ENCODE data around the gene OR4D1.
"Not testable (repeated sequence)": the region's sequence is repeated elsewhere in the genome, so short reads cannot be mapped to it uniquely, and the experiment has no call there.

Gene OR4D1

GRCh38 chr17:58147930-58148434 is at the start of gene OR4D1:
Gene OR4D1, plus strand, starts transcription at chr17:58148384. Its CDS starts 6,770 bp downstream, at chr17:58155154.
- DNase-seq (ENCODE audit: low spot score), result no peak

GRCh38 chr17:58100506-58100905 is 47.7 kb upstream of the OR4D1 start:
- no peak for DNase-seq (ENCODE audit: low spot score)

DNA sequence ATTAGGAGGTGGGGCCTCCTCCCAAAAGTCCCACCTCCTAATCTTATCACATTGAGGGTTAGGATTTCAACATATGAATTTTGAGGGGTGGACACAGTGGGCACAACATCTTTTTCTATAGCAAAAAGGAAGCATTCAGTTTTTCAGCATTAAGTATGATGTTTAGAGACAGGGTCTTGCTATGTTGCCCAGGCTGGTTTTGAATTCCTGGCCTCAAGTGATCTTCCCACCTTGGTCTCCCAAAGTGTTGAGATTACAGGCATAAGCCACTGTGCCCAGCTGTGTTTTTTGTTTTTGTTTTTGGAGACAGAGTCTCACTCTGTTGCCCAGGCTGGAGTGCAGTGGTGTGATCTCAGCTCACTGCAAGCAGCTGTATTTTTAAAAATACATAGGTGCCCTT is 46.3 kb upstream of the OR4D1 start:
- not testable (repeated sequence) for DNase-seq (ENCODE audit: low spot score)

GRCh38 chr17:58105093-58105492 is 43.1 kb upstream of the OR4D1 start:
- DNase-seq (ENCODE audit: low spot score), result no peak

GRCh38 chr17:58107306-58107705 is 40.9 kb upstream of the OR4D1 start:
- DNase-seq (ENCODE audit: low spot score), result no peak

- DNase-seq (ENCODE audit: low spot score), result no peak
Measured at GRCh38 chr17:58109197-58109596, 39.0 kb upstream of the OR4D1 start.

GRCh38 chr17:58110012-58110411 is 38.2 kb upstream of the OR4D1 start:
- no peak for DNase-seq (ENCODE audit: low spot score)

GRCh38 chr17:58111676-58112075 is 36.5 kb upstream of the OR4D1 start:
- no peak for DNase-seq (ENCODE audit: low spot score)

DNA sequence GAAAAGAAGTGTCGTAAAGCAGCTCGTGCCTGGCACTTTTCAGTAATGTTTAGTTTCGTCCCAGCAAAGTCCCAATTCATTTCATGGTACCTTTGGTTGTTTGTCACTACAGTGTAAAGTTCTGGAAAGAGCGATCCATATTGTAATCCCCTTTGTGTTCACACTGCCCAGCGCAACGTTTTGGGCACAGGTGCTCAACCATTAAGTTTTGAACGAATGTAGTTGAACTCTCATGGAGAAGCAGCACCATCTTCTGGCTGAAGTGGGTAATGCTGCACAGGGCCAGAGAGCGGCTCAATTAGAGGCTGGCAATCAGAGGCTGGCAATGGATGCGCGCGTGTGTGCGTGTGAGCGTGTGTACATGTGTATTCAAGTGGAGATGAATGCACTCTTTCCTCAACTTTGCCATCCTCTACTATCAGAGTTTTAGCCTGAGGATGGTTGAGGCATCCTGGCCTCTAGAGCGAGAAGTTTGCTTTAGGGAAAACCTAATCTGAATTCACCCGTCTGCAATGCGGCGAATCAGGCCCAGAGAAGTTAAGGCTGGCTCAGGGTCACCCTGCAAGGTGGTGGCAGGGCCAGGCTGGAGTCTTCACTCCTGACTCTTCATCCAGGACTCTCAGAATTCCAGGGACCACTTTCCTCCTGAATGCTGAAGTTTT is 35.1 kb upstream of the OR4D1 start:
- DNase-seq (ENCODE audit: low spot score), result peak; percentile 84

- DNase-seq (ENCODE audit: low spot score), result no peak
Measured at GRCh38 chr17:58113947-58114346, 34.2 kb upstream of the OR4D1 start.

DNA sequence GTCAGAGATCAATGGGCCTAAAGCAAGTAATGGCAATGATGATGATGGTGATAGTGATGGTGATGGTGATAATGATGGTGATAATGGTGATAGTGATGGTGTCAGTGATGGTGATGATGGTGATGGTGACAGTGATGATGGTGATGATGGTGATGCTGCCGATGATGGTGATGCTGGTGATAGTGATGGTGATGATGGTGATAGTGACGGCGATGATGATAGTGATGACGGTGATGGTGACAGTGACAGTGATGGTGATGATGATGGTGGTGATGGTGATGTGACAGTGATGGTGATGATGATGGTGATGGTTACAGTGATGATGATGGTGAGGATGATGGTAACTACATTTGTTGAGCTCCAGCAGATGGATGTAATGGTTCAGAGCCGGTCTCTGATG is 30.8 kb upstream of the OR4D1 start:
- no peak for DNase-seq (ENCODE audit: low spot score)

DNA sequence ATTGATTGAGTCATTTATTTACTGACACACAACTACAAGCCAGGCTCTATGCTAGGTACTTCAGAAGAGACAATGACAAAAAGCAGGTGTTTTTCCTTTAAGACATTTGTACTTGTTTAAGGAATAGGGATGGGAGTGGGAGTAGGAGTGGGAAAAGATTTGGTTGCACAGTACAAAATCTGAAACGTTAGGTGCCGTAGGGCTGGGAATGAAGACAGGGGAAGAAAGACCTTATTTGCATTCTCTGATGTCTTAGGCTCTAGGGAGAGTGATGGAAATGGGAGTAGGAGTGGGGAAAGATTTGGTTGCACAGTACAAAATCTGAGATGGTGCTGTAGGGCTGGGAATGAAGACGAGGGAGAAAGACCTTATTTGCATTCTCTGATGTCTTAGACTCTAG is 28.7 kb upstream of the OR4D1 start:
- no peak for DNase-seq (ENCODE audit: low spot score)

DNA sequence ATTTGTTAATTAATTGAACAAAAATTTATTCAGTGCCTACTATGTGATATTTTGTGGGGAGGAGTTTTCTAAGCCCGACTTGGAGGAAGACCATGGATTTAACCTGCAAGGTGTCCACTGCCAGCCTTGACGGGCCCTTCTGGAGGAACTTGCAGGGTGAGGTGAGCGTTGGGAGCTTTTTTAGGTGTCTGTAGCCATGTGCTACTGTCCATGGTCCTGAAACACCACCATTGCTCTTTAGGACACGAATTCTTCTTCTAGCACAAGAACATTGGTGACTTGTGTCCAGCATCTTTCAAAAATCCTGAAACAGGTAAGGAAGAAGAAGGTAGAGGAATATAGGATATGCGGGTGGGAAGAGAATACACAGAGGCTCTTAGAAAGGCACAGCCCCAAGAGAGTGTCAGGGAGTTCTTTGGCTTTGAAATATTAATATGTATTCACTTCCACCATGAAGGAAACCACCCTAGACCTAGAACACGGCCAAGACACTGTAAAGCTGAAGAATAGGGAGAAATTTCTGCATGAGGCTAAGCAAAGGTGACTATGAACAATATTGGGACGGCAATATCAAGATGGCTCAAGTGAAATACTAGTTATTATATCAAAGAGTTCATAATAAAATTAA is 27.9 kb upstream of the OR4D1 start:
- peak; percentile 27 for DNase-seq (ENCODE audit: low spot score)

DNA sequence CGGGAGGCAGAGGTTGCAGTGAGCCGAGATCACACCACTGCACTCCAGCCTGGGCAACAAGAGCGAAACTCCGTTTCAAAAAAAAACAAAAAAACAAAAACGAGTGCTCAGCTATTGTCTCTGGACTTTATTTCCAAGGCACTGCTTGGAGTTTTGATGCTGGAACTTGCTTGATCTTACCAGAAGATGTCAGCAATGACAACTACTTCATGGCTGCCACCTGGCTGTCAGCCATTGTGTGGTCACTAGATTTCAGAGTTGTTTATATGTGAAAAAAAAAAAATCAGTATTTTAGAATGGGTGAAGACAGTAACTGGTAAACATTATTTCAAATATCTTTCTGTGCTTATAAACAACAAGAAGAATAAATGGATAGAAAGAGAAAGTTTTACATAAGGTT is 26.3 kb upstream of the OR4D1 start:
- peak; percentile 16 for DNase-seq (ENCODE audit: low spot score)

DNA sequence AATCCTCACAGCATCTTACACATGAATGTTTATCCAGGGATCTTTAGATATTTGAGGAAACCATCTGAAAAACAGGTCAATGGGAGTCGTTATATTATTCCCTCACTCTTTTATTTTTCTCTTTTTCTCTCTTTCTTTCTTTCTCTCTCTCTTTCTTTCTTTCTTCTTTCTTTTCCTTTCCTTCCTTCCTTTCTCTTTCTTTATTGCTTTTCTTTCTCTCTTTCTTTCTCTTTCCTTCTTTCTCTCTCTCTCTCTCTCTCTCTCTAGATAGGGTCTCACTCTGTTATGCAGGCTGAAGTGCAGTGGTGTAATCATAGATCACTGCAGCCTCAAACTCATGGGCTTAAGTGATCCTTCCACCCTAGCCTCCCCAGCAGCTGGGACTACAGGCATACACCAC is 20.3 kb upstream of the OR4D1 start:
- DNase-seq (ENCODE audit: low spot score), result no peak

DNA sequence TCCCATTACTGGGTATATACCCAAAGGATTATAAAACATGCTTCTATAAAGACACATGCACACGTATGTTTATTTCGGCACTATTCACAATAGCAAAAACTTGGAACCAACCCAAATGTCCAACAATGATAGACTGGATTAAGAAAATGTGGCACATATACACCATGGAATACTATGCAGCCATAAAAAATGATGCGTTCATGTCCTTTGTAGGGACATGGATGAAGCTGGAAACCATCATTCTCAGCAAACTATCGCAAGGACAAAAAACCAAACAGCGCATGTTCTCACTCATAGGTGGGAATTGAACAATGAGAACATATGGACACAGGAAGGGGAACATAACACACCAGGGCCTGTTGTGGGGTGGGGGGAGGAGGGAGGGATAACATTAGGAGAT is 15.5 kb upstream of the OR4D1 start:
- DNase-seq (ENCODE audit: low spot score), result not testable (repeated sequence)

GRCh38 chr17:58136669-58137279 is 11.4 kb upstream of the OR4D1 start:
- DNase-seq (ENCODE audit: low spot score), result no peak

DNA sequence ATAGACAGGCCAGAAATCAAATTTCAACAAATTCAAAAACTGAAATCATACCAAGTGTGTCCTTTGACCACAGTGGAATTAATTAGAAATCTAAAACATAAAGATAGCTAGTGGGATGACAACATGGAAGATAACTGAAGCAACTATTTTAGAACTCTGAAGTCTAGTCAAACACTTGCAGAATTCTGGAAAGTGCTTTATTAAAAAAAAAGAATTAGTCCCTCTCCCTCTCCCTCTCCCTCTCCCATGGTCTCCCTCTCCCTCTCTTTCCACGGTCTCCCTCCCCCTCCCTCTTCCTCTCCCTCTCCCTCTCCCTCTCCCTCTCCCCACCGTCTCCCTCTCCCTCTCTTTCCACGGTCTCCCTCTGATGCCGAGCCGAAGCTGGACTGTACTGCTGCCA is 6.7 kb upstream of the OR4D1 start:
- no peak for DNase-seq (ENCODE audit: low spot score)

- DNase-seq (ENCODE audit: low spot score), result not testable (repeated sequence)
Measured at GRCh38 chr17:58143335-58143734, 4.8 kb upstream of the OR4D1 start.

DNA sequence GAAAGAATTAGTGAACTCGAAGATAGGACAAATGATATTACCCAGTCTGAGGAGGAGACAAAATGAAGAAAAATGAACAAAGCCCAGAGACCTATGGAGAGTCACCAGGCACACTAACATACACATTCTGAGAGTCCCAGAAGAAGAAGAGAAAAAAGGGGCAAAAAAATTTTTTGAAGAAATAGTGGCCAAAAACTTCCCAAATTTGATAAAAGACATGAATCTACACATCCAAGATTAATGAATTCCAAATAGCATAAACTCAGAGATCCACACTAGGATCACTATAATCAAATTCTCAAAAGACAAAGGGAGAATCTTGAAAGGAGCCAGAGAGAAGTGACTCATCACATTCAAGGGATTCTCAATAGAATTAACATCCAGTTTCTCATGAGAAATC is 3.4 kb upstream of the OR4D1 start:
- DNase-seq (ENCODE audit: low spot score), result no peak

- no peak for DNase-seq (ENCODE audit: low spot score)
Measured at GRCh38 chr17:58148609-58149008, 425 bp downstream of the OR4D1 start.

DNA sequence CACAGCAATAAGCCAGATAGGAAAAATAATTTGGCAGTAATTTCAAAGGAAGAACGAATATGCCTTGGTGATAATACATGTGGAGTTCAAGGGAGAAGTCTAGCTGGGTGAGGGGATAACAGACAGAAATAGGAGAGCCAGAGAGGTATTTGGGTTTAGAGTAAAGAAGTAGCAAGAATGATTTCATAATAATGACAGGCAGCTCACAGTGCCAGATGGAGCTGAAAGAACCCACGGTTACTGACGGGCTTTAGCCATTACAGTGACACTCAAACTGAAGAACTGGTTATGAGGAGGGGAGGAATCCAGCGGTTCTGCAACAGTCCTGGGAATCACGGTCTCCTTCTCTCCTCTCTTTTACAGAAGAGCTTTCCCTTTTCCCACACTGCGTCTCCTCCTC is 2.2 kb downstream of the OR4D1 start:
- no peak for DNase-seq (ENCODE audit: low spot score)

GRCh38 chr17:58153046-58153445 is 4.9 kb downstream of the OR4D1 start:
- DNase-seq (ENCODE audit: low spot score), result peak; percentile 57
